GM21447 (cell line): Measurements from ENCODE around the gene MUC5AC.
"Not testable (repeated sequence)": the region's sequence is repeated elsewhere in the genome, so short reads cannot be mapped to it uniquely, and the experiment has no call there.

Experiments used
- ATAC-seq: cut with Tn5 transposase; IDR thresholded peaks from one replicate; pipeline ENCODE4 v1.9.1; 2021; ENCODE audit not compliant: unreplicated experiment

The MUC5AC gene

DNA sequence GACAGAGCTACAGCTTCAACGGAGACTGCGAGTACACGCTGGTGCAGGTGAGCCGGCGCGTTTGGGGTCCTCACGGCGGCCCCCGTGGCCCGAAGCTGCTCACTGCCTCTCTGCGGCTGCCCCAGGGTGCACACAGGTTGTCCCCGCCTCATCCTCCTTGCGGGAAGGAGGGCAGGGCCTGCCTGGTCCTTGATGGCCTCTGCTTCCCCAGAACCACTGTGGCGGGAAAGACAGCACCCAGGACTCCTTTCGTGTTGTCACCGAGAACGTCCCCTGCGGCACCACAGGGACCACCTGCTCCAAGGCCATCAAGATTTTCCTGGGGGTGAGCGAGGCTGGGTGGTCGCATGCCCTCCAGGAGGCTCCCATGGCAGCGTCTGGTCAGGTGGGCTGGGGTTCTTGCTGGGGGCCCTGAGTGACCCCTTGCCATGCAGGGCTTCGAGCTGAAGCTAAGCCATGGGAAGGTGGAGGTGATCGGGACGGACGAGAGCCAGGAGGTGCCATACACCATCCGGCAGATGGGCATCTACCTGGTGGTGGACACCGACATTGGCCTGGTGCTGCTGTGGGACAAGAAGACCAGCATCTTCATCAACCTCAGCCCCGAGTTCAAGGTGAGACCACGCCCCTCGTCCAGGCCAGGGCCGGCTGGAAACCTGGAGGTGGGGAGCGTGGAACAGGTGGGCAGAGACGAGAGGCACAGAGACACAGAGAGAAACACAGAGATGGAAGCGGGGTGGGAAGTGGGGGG, 19.4 kb downstream of the MUC5AC start:
- ATAC-seq = no peak

DNA sequence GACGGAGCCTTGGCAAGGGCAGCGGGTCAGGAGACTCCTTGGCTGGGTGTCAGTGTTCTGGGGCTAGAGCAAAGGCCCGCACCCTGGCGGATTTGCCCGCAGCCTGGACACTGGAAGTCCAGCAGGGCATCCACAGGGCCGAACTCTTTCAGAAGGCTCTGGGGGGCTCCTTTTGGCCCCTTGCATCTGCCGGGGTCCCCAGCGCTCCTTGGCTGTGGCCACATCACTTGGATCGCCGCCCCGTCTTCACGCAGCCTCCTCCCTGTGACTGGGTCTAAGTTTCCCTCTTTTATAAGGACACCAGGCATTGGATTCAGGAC, 20.0 kb downstream of the MUC5AC start:
- ATAC-seq = no peak

DNA sequence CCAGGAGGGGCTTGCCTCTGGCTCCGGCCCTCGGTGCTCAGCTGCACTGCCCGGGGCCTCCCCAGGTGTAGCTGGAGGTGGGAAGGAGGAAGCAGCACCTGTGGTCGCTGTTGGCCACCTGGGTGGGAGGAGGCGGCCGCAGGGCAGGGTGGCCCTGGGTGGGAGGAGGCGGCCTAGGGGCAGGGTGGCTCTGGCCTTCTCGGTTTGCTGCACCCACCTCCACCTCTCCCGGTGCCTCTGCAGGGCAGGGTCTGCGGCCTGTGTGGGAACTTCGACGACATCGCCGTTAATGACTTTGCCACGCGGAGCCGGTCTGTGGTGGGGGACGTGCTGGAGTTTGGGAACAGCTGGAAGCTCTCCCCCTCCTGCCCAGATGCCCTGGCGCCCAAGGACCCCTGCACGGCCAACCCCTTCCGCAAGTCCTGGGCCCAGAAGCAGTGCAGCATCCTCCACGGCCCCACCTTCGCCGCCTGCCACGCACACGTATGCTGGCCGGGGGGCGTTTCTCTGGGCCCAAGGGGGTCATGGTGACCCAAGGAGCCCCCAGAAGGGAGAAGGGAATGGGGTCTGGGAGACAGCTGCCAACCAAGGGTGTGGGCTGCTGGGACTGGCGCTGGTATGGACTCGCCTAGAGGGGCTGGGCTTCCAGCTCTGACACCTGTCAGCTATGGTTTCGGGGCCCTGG, 20.6 kb downstream of the MUC5AC start:
- no peak for ATAC-seq

DNA sequence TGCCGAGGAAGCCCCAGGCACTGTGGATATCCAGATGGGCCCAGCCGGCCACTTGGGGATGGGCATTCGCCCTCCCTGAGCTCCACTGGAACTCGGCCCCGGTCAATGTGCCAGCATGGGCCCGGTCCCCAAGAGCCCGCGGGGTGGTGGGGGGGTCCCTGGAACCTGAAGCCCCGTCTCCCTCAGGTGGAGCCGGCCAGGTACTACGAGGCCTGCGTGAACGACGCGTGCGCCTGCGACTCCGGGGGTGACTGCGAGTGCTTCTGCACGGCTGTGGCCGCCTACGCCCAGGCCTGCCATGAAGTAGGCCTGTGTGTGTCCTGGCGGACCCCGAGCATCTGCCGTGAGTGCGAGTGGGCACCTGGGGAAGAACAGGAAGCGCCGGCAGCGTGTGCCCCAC, 21.2 kb downstream of the MUC5AC start:
- no peak for ATAC-seq

DNA sequence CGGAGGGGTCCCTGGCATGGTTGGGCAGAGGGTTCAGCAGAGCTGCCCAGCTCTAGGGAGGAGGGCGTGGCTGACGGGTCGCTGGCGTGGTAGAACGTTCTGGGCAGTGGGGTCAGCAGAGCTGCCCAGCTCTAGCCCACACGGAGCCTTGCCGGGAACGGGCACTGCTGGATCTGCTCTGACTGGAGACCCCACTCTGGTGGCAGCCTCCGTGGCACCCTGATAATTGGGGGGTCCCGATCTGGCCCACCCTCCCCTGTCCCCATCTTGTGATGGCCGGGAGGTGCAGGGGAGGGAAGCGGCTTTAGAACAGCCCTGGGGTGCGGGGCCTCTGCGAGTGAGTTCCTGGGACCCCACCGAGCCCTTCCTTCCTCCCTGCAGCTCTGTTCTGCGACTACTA, 21.9 kb downstream of the MUC5AC start:
- no peak for ATAC-seq

DNA sequence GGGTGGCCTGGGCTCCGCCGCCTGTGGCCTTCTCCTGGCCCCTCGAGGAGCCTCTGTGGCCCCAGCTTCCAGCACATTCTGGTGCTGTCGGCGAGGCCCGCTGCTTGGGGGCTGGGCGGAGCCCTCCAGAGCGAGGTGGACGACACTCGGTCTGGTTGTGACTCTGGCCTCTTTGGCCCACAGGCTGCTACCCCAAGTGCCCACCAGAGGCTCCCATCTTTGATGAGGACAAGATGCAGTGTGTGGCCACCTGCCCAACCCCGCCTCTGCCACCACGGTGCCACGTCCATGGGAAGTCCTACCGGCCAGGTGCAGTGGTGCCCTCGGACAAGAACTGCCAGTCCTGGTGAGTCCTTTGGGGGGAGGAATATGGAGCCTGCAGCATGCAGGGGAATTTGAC, 22.4 kb downstream of the MUC5AC start:
- no peak for ATAC-seq

DNA sequence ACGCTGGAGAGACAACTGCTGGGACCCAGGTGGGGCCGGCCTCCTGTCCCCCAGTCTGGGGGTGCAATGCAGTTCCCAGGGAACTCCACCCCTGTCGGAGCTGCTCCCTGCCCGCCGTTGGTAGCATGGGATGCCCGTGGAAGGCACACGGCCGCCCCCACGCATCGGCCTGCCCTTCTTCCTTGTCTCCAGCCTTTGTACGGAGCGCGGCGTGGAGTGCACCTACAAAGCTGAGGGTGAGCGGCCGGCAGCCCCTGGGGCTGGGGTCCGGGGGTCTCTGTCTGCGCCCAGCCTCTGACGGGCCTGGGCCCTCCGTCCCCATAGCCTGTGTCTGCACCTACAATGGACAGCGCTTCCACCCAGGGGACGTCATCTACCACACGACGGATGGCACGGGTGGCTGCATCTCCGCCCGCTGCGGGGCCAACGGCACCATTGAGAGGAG, 23.2 kb downstream of the MUC5AC start:
- ATAC-seq = no peak

DNA sequence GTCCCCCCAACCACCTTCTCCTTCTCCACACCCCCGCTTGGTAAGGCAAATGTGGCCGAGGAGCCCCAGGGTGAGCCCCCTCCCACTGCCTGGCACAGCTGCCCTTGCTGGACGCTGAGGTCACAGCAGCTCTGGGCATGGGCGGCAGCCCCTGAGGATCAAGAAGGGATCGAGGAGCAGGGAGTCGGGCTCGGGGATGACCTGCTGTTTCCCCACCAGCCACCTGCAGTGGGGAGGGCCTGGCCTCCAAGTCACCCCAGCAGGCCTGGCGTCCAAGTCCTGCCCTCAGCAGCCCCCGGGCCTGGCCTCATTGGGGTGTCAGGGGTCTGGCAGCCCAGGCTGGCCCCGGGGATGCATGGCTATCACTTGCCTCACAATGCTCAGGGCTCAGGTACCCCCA, 23.7 kb downstream of the MUC5AC start:
- no peak for ATAC-seq

DNA sequence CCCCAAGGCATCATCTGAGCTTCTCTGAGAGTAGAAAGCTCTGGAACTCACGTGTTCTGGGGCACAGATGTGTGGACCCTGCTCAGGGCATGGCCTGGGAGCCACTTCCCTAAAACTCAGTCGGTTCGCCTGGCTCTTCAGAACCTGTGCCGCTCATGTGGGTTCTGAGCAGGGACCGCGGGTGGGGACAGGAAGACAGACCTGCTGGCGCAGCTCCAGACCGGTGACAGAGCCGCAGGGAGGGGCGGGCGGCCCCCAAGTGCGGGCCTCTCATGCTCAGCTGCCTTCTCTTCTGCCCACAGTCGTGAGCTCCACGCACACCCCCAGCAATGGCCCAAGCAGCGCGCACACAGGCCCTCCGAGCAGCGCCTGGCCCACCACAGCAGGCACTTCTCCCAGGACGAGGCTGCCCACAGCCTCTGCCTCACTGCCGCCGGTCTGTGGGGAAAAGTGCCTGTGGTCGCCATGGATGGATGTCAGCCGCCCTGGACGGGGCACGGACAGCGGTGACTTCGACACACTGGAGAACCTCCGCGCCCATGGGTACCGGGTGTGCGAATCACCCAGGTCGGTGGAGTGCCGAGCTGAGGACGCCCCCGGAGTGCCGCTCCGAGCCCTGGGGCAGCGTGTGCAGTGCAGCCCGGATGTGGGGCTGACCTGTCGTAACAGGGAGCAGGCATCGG, 24.2 kb downstream of the MUC5AC start:
- ATAC-seq = no peak

DNA sequence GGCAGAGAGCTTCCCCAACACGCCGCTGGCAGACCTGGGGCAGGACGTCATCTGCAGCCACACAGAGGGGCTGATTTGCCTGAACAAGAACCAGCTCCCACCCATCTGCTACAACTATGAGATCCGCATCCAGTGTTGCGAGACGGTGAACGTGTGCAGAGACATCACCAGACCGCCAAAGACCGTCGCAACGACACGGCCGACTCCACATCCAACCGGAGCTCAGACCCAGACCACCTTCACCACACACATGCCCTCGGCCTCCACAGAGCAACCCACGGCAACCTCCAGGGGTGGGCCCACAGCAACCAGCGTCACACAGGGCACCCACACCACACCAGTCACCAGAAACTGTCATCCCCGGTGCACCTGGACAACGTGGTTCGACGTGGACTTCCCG, 26.4 kb downstream of the MUC5AC start:
- not testable (repeated sequence) for ATAC-seq

DNA sequence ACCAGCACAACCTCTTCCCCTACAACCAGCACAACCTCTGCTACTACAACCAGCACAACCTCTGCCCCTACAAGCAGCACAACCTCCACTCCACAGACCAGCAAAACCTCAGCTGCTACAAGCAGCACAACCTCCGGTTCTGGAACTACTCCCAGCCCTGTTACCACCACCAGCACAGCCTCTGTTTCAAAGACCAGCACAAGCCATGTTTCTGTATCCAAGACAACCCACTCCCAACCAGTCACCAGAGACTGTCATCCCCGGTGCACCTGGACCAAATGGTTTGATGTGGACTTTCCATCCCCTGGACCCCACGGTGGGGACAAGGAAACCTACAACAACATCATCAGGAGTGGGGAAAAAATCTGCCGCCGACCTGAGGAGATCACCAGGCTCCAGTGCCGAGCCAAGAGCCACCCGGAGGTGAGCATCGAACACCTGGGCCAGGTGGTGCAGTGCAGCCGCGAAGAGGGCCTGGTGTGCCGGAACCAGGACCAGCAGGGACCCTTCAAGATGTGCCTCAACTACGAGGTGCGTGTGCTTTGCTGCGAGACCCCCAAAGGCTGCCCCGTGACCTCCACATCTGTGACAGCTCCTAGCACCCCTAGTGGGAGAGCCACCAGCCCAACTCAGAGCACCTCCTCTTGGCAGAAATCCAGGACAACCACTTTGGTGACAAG, 30.8 kb downstream of the MUC5AC start:
- ATAC-seq = not testable (repeated sequence)

DNA sequence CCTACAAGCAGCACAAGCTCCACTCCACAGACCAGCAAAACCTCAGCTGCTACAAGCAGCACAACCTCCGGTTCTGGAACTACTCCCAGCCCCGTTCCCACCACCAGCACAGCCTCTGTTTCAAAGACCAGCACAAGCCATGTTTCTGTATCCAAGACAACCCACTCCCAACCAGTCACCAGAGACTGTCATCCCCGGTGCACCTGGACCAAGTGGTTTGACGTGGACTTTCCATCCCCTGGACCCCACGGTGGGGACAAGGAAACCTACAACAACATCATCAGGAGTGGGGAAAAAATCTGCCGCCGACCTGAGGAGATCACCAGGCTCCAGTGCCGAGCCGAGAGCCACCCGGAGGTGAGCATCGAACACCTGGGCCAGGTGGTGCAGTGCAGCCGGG, 32.1 kb downstream of the MUC5AC start:
- ATAC-seq = not testable (repeated sequence)

DNA sequence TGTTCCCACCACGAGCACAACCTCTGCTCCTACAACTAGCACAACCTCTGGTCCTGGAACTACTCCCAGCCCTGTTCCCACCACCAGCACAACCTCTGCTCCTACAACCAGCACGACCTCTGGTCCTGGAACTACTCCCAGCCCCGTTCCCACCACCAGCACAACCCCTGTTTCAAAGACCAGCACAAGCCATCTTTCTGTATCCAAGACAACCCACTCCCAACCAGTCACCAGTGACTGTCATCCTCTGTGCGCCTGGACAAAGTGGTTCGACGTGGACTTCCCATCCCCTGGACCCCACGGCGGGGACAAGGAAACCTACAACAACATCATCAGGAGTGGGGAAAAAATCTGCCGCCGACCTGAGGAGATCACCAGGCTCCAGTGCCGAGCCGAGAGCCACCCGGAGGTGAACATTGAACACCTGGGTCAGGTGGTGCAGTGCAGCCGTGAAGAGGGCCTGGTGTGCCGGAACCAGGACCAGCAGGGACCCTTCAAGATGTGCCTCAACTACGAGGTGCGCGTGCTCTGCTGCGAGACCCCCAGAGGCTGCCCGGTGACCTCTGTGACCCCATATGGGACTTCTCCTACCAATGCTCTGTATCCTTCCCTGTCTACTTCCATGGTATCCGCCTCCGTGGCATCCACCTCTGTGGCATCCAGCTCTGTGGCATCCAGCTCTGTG, 34.2 kb downstream of the MUC5AC start:
- not testable (repeated sequence) for ATAC-seq

DNA sequence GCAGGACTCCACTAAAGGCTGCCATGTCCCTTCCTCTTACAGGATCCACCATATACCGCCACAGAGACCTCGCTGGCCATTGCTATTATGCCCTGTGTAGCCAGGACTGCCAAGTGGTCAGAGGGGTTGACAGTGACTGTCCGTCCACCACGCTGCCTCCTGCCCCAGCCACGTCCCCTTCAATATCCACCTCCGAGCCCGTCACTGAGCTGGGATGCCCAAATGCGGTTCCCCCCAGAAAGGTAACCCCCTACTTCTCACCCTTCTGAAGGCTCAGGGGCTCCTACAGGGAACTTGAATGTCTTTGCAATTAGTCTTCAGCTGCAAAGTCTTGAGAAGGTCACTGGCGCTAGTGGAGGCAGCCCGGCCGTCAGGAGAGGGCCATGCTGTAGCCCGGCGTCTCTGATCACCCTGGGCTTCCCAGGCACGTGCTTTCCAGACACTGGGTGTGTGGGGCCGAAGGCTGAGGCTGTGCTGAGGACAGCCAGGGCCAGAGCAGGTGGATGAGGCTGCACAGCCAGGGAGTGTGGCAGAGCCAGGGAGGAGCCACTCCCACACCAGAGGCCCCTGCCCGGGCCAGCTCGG, 35.1 kb downstream of the MUC5AC start:
- no peak for ATAC-seq

DNA sequence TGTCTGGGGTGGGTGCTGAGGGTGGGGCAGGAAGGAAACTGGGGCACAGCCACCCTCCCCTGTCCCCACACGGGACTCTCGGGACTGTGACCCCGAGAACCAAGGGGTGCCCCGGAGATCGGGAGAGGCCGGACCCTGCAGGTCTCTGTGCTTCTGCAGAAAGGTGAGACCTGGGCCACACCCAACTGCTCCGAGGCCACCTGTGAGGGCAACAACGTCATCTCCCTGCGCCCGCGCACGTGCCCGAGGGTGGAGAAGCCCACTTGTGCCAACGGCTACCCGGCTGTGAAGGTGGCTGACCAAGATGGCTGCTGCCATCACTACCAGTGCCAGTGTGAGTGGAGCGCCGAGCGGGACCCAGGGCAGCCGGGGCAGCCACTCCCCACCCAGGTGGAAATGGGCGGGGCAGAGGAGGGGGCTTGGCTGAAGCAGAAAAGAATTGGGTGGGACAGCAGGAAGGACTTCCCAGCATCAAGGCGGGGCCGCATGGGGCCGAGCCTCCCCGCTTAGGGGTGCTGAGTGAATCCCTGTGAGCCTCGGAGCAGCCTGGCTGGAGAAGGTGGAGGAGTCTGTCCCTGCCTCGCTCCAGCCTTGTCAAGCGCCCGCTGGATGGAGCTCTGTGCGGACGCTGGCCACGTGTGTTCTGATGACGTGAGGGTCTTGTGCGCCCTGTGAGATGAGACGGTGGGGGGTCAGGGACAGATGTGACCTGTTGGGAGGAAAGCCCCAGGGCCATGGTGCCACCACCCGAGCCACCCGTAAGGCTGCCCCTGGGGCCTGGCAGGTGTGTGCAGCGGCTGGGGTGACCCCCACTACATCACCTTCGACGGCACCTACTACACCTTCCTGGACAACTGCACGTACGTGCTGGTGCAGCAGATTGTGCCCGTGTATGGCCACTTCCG, 35.8 kb downstream of the MUC5AC start:
- ATAC-seq = no peak

DNA sequence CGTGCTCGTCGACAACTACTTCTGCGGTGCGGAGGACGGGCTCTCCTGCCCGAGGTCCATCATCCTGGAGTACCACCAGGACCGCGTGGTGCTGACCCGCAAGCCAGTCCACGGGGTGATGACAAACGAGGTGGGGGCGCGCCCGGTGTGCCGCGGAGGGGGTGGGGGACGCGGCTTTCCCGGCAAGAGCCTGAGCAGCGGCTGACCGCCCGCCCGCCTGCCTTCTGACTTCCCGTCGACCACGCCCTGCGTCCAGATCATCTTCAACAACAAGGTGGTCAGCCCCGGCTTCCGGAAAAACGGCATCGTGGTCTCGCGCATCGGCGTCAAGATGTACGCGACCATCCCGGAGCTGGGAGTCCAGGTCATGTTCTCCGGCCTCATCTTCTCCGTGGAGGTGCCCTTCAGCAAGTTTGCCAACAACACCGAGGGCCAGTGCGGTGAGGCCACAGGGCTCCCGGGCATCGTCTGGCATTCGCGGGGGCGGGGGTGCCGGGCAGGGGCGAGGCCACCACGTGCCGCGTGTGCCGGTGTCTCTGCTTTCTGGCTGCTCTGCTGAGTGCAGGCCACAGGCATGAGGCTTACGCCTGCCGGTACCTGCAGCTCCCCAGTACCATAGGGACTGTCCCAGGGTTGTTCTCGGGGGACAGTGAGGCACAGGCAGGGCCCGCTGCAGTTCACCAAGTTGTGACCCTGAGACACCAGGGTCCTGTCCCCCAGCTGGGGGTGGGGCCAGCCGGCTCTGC, 36.7 kb downstream of the MUC5AC start:
- ATAC-seq = no peak

DNA sequence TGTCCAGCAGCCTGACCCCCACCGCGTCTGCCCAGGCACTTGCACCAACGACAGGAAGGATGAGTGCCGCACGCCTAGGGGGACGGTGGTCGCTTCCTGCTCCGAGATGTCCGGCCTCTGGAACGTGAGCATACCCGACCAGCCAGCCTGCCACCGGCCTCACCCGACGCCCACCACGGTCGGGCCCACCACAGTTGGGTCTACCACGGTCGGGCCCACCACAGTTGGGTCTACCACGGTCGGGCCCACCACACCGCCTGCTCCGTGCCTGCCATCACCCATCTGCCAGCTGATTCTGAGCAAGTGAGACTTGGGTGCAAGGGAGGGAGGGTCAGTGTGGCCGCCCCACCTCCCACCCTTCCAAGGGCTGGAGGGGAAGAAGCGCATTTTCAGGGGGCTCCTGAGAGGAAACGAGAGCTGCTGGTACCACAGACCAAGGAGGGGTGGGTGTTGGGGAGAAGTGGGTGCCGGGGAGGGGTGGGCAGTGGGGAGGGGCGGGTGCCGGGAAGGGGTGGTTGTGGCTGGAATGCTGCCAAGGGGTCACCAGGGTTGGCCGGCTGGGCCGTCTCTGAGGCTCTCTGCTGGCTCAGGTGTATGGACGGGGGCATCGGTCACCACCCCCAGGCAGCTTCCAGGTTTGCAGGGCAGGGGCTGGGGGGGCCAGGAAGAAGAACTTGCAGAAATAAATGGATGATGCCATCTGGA, 37.4 kb downstream of the MUC5AC start:
- ATAC-seq = no peak
